H1 (cell line): ENCODE data around the gene STARD3. TPM values are rescaled to one million over a fixed set of nuclear protein-coding genes. Genes with fewer than 3 reads are reported as not detected.

Experiments
- CTCF ChIA-PET: fragments of 300-600 bp; sonication (Branson Sonifier 250); formaldehyde crosslinking; loops from one replicate; lab custom pipeline; 2021; ENCODE audit not compliant: partially characterized antibody; lab: Charles Lee
- POLR2A ChIA-PET: fragments of 300-600 bp; sonication (Branson Sonifier 250); formaldehyde crosslinking; loops from one replicate; lab custom pipeline; 2021; ENCODE audit warnings: inconsistent platforms; ENCODE audit not compliant: partially characterized antibody; lab: Charles Lee
- DNase-seq, 2 experiments: peaks; one replicate each; pipeline versions ENCODE4 v3.0.0 to v3.0.0-alpha.2; 2010 to 2022; ENCODE audit warnings: low spot score in 2 of 2, low read depth in 1 of 2, mixed read lengths in 1 of 2
- FAIRE-seq: peaks from 2 replicates; lab custom pipeline; 2011; peaks lifted over from hg19 to GRCh38; lab: Jason Lieb, UNC
- H2AFZ ChIP-seq: 2 replicates; pipeline ENCODE4 v1.8.1; 2012; ENCODE audit warnings: low read length, inconsistent platforms
- H2AK5ac ChIP-seq: 2 replicates; pipeline ENCODE4 v1.6.1; 2013; ENCODE audit warnings: low read depth, low read length
- H2BK120ac ChIP-seq: replicated peaks from 2 replicates; pipeline ENCODE3; 2013; ENCODE audit warnings: low read depth, low read length, inconsistent platforms
- H2BK12ac ChIP-seq: 2 replicates; pipeline ENCODE4 v1.6.1; 2013; ENCODE audit warnings: low read depth, low read length
- H2BK15ac ChIP-seq: 2 replicates; pipeline ENCODE4 v1.6.1; 2013; ENCODE audit warnings: low read length
- H2BK20ac ChIP-seq: 2 replicates; pipeline ENCODE4 v1.6.1; 2013; ENCODE audit warnings: low read length
- H2BK5ac ChIP-seq: 2 replicates; pipeline ENCODE4 v1.6.1; 2013; ENCODE audit warnings: low read depth, low read length
- H3K14ac ChIP-seq: 2 replicates; pipeline ENCODE4 v1.6.1; 2013; ENCODE audit warnings: inconsistent platforms; ENCODE audit not compliant: insufficient read length
- H3K18ac ChIP-seq: 2 replicates; pipeline ENCODE4 v1.6.1; 2013; ENCODE audit warnings: low read length; ENCODE audit errors: extremely low read depth
- H3K23ac ChIP-seq: 2 replicates; pipeline ENCODE4 v1.6.1; 2013; ENCODE audit warnings: inconsistent platforms; ENCODE audit not compliant: insufficient read length
- H3K23me2 ChIP-seq: 2 replicates; pipeline ENCODE4 v1.6.1; 2013; ENCODE audit warnings: low read depth, low read length
- H3K27ac ChIP-seq: 2 replicates; pipeline ENCODE4 v1.6.1; 2011; ENCODE audit warnings: low read depth, low read length, inconsistent platforms
- H3K27me3 ChIP-seq, 4 experiments: replicated peaks in 1 of 4; 1 replicate in 1 of 4; 2 replicates in 3 of 4; pipeline versions ENCODE4 v1.6.1 to v1.8.1; 2011 to 2013; ENCODE audit warnings: low read length in 3 of 4, mild to moderate bottlenecking in 3 of 4, inconsistent platforms in 2 of 4, mixed read lengths in 2 of 4, moderate library complexity in 1 of 4; ENCODE audit not compliant: control insufficient read depth in 3 of 4, insufficient read depth in 3 of 4; ENCODE audit errors: extremely low read depth in 1 of 4
- H3K36me3 ChIP-seq, 4 experiments: 2 replicates each; pipeline versions ENCODE4 v1.6.1 to v1.8.1; 2011 to 2013; ENCODE audit warnings: mild to moderate bottlenecking in 4 of 4, low read length in 3 of 4, moderate library complexity in 2 of 4, control low read depth in 1 of 4, inconsistent platforms in 1 of 4; ENCODE audit not compliant: insufficient read depth in 4 of 4, control insufficient read depth in 2 of 4
- H3K4ac ChIP-seq: replicated peaks from 2 replicates; pipeline ENCODE3; 2013; ENCODE audit warnings: low read length, low read depth, mixed read lengths, inconsistent platforms; ENCODE audit not compliant: insufficient read length
- H3K4me1 ChIP-seq, 4 experiments: replicated peaks in 1 of 4; 1 replicate in 1 of 4; 2 replicates in 3 of 4; pipeline versions ENCODE4 v1.6.1 to v1.8.1; 2011 to 2013; ENCODE audit warnings: low read length in 3 of 4, inconsistent platforms in 2 of 4, mixed read lengths in 1 of 4; ENCODE audit not compliant: insufficient read depth in 4 of 4, control insufficient read depth in 3 of 4
- H3K4me2 ChIP-seq, 2 experiments: 2 replicates each; pipeline versions ENCODE4 v1.6.1 to v1.8.1; 2011 to 2013; ENCODE audit warnings: low read depth in 2 of 2, low read length in 2 of 2, control low read depth in 1 of 2, inconsistent platforms in 1 of 2, mild to moderate bottlenecking in 1 of 2; ENCODE audit not compliant: insufficient read depth in 1 of 2
- H3K4me3 ChIP-seq, 4 experiments: fragments of 200-600, 300-600 bp in 1 of 4; sonication (generic), shearing (Covaris generic), sonication (Bioruptor Twin) in 1 of 4; 2 replicates each; pipeline versions ENCODE4 v1.5.1 to v1.8.1; 2011 to 2016; ENCODE audit warnings: low read length in 4 of 4, low read depth in 3 of 4, control low read depth in 2 of 4, inconsistent platforms in 2 of 4, mild to moderate bottlenecking in 2 of 4, mixed read lengths in 1 of 4, moderate library complexity in 1 of 4; ENCODE audit not compliant: insufficient read depth in 2 of 4; ENCODE audit errors: extremely low read depth in 1 of 4
- H3K56ac ChIP-seq: replicated peaks from 2 replicates; pipeline ENCODE3; 2013; ENCODE audit warnings: low read depth, mild to moderate bottlenecking, mixed read lengths, low read length, inconsistent platforms; ENCODE audit not compliant: insufficient read length
- H3K79me1 ChIP-seq: 2 replicates; pipeline ENCODE4 v1.6.1; 2013; ENCODE audit warnings: low read depth, low read length, control low read depth
- H3K79me2 ChIP-seq, 2 experiments: 2 replicates each; pipeline versions ENCODE4 v1.6.1 to v1.8.1; 2012 to 2013; ENCODE audit warnings: low read length in 2 of 2, mild to moderate bottlenecking in 2 of 2, inconsistent platforms in 1 of 2; ENCODE audit not compliant: insufficient read depth in 2 of 2, control insufficient read depth in 1 of 2
- H3K9ac ChIP-seq, 4 experiments: replicated peaks in 1 of 4; 1 replicate in 1 of 4; 2 replicates in 3 of 4; pipeline versions ENCODE4 v1.6.1 to v1.8.1; 2011 to 2013; ENCODE audit warnings: low read depth in 3 of 4, low read length in 3 of 4, control low read depth in 2 of 4, mild to moderate bottlenecking in 2 of 4, moderate library complexity in 2 of 4, inconsistent platforms in 1 of 4; ENCODE audit errors: extremely low read depth in 1 of 4
- H3K9me3 ChIP-seq, 2 experiments: 2 replicates each; pipeline versions ENCODE4 v1.6.1 to v1.8.1; 2012 to 2013; ENCODE audit warnings: mild to moderate bottlenecking in 2 of 2, moderate library complexity in 2 of 2, control low read depth in 1 of 2, inconsistent platforms in 1 of 2, low read depth in 1 of 2, low read length in 1 of 2, mixed read lengths in 1 of 2; ENCODE audit not compliant: insufficient read depth in 2 of 2
- H4K20me1 ChIP-seq, 2 experiments: replicated peaks in 1 of 2; 2 replicates each; pipeline versions ENCODE3 to v1.8.1; 2011 to 2013; ENCODE audit warnings: inconsistent platforms in 2 of 2, low read length in 2 of 2, mild to moderate bottlenecking in 1 of 2; ENCODE audit not compliant: insufficient read depth in 2 of 2, control insufficient read depth in 1 of 2
- H4K5ac ChIP-seq: 2 replicates; pipeline ENCODE4 v1.6.1; 2013; ENCODE audit warnings: low read length, low read depth, mixed read lengths, inconsistent platforms; ENCODE audit not compliant: insufficient read length
- H4K8ac ChIP-seq: 2 replicates; pipeline ENCODE4 v1.8.0; 2013; ENCODE audit warnings: mild to moderate bottlenecking, moderate library complexity, low read length, inconsistent platforms; ENCODE audit not compliant: insufficient read depth; ENCODE audit errors: extremely low read depth
- H4K91ac ChIP-seq: replicated peaks from 2 replicates; pipeline ENCODE3; 2013; ENCODE audit warnings: low read length, mixed read lengths, inconsistent platforms; ENCODE audit not compliant: insufficient read length
- BRCA1 ChIP-seq: IDR thresholded peaks from 2 replicates; pipeline ENCODE4 v1.6.1; 2012; ENCODE audit warnings: low read depth, low read length, improper control_type of control experiment
- CTBP2 ChIP-seq: IDR thresholded peaks from 2 replicates; pipeline ENCODE4 v1.7.0; 2011; ENCODE audit warnings: borderline replicate concordance, mild to moderate bottlenecking, moderate library complexity, mixed read lengths, low read length; ENCODE audit not compliant: insufficient read depth, insufficient read length
- EGR1 ChIP-seq: IDR thresholded peaks from 2 replicates; pipeline ENCODE4 v1.6.1; 2011; ENCODE audit warnings: low read depth, low read length, borderline replicate concordance
- EZH2 ChIP-seq: fragments of 200-600 bp; sonication (generic); IDR thresholded peaks from 2 replicates; pipeline ENCODE4 v1.7.1; 2012; ENCODE audit warnings: low read depth, mild to moderate bottlenecking, moderate library complexity, low read length, inconsistent platforms; ENCODE audit not compliant: severe bottlenecking
- NANOG ChIP-seq: IDR thresholded peaks from 2 replicates; pipeline ENCODE4 v1.6.1; 2011; ENCODE audit warnings: low read length, low read depth, mild to moderate bottlenecking, inconsistent platforms; ENCODE audit not compliant: insufficient read depth, poor library complexity, severe bottlenecking
- RFX5 ChIP-seq: IDR thresholded peaks from 2 replicates; pipeline ENCODE4 v1.6.1; 2011; ENCODE audit warnings: low read depth, low read length, improper control_type of control experiment, borderline replicate concordance
- SAP30 ChIP-seq: fragments of 300-600 bp; sonication (generic); IDR thresholded peaks from 2 replicates; pipeline ENCODE4 v1.7.1; 2012; ENCODE audit warnings: low read length, moderate library complexity, mild to moderate bottlenecking, inconsistent platforms; ENCODE audit not compliant: insufficient read depth, insufficient replicate concordance
- SRF ChIP-seq: IDR thresholded peaks from 2 replicates; pipeline ENCODE4 v1.6.1; 2011; ENCODE audit warnings: mild to moderate bottlenecking, low read depth, low read length, moderate library complexity
- WGBS, 2 experiments: shearing (Covaris generic) in 1 of 2; methylation state at CpG; one replicate each; pipeline versions ENCODE4 v1.1.6 to v1.1.7; 2013 to 2015; ENCODE audit warnings: low lambda C conversion rate in 2 of 2, mixed read lengths in 2 of 2, inconsistent platforms in 1 of 2, low coverage in 1 of 2, missing lambda C conversion rate in 1 of 2; ENCODE audit not compliant: insufficient replicate concordance in 2 of 2, insufficient coverage in 1 of 2, insufficient read length in 1 of 2; ENCODE audit errors: extremely low coverage in 1 of 2, missing lambda C conversion rate in 1 of 2; 5-methylcytosine and 5-hydroxymethylcytosine counted together
- polyA plus RNA-seq, 7 experiments: library from polyadenylated mRNA; depleted of rRNA in 3 of 7; stranded (reverse) in 5 of 7; unstranded in 2 of 7; fragments of >200 nt in 5 of 7; fragments of 200-250 nt in 2 of 7; gene quantifications; 1 replicate in 5 of 7; 2 replicates in 1 of 7; 4 replicates in 1 of 7; pipeline versions ENCODE4 v1.2.1 to v1.2.3, GENCODE V29; 2011 to 2013; ENCODE audit warnings: missing spikeins in 2 of 7, mixed read lengths in 2 of 7
- total RNA-seq: library from RNA; stranded (reverse); fragmentation: NEBNext Ultra II Directional; extraction: Animal tissue kit (Norgen Biotek cat#: 25700); gene quantifications from 2 replicates; pipeline ENCODE4 v1.2.1, GENCODE V29; 2021

Gene STARD3
- total and polyA plus RNA-seq, 2 of the 8 experiments (the other 6 are each of a cell fraction or from before 2014, with no cell fraction given), result 47.6 to 80.3 TPM

- peak overlapping the region in 1 of 2 experiments; percentile 97; a peak in 1 of 4 replicates for H3K4me2 ChIP-seq
- no peaks in the 10 kb centered on the region for H3K36me3 ChIP-seq
- DNase-seq (no peak), FAIRE-seq (no peak)
- H3K23ac ChIP-seq, result no peak overlapping the region
- no peak overlapping the region for H4K5ac ChIP-seq
- ChIA-PET POLR2A (interaction anchor here (0.9 to 1.7 kb wide), 4 partner anchors 19 to 60 kb away, joined by 3 to 5 read pairs (median 4); partner anchors contain the start of gene PGAP3), CTCF (interaction anchor here (0.6 to 49.2 kb wide), 7 partner anchors 4 to 120 kb away, joined by 3 to 1885 read pairs (median 18); partner anchors contain the start of genes ERBB2, PGAP3, PNMT and PPP1R1B)
- no peaks in the 10 kb centered on the region for H3K9me3 ChIP-seq
- H3K79me1 ChIP-seq, result peaks cover 14% of the 10 kb centered on the region
- H3K4me3 ChIP-seq, result no peak overlapping the region
- H3K9ac ChIP-seq, result no peak overlapping the region
- H3K56ac ChIP-seq, result no peak overlapping the region
- H2BK20ac ChIP-seq, result no peak overlapping the region
- peaks cover 0 to 7% of the 10 kb centered on the region in 2 experiments for H4K20me1 ChIP-seq
- no peak overlapping the region for H4K8ac ChIP-seq
- H4K91ac ChIP-seq, result peak overlapping the region; percentile 5
- no peak overlapping the region for H2AFZ ChIP-seq
- H3K14ac ChIP-seq, result no peak overlapping the region
- peaks cover 8% of the 10 kb centered on the region; the same call in 1 of the 2 replicates for H3K23me2 ChIP-seq
- H3K18ac ChIP-seq, result no peak overlapping the region
- H3K27ac ChIP-seq, result no peak overlapping the region
- 82% methylated on average over 8 of the region's 8 CpGs; no CpG with 5 or more reads in 1 of the 2 experiments for WGBS, 2 experiments
- peak overlapping the region; percentile 75; the same call in 1 of the 2 replicates for H2BK12ac ChIP-seq
- peak overlapping the region; percentile 78; the same call in 1 of the 2 replicates for H2BK5ac ChIP-seq
- H3K4ac ChIP-seq, result no peak overlapping the region
- TF ChIP-seq NANOG (no peak), EGR1 (no peak), RFX5 (no peak), SRF (no peak), EZH2 (no peak), BRCA1 (no peak), CTBP2 (no peak), SAP30 (no peak)
- H2BK120ac ChIP-seq, result no peak overlapping the region
- H3K4me1 ChIP-seq, result peaks cover 17 to 52% (median 37%) of the 10 kb centered on the region in 4 experiments
- peaks cover 8 to 33% of the 10 kb centered on the region in 2 experiments for H3K79me2 ChIP-seq
- H2AK5ac ChIP-seq, result no peak overlapping the region
- H2BK15ac ChIP-seq, result peak overlapping the region; percentile 95; the same call in 1 of the 2 replicates
- 0 out of 7 replicates have a peak, but pooled peaks cover 0 to 3% (median 0%) of the 10 kb centered on the region in 4 experiments for H3K27me3 ChIP-seq
Observed at GRCh38 chr17:39635614-39636176, 1.2 kb upstream of the STARD3 start.
